ENCODE data around the gene APOOL. TPM values are rescaled to one million over a fixed set of nuclear protein-coding genes. Genes with fewer than 3 reads are reported as not detected.
A peak's percentile ranks its signal among the peaks of the same experiment; 100 is the strongest.

APOOL gene
- total RNA-seq, 1 donor from 2014 or later: 21.4 TPM

DNA sequence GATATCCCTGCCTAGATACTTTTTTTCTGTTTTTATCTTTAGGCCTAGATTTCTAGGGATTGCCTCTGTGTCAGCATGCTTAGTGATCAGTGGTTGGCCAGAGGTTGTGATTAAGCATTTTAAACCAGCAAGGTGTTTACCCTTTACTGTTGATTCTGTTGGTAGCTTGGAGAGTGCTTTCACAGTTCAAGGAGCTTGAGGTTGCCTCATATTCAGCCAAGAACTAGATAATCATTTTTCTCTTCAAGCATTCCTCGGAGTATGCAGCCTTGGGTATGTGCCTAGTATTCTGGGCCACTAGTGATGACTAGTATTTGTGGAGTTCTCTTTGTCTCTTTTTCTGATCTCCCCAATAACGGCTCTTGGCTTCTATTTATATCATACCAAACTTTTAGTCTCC is 20.4 kb downstream of the APOOL start:
- H3K36me3 ChIP-seq: no peaks in the 10 kb centered on the region
- TF ChIP-seq, protein P1, sequence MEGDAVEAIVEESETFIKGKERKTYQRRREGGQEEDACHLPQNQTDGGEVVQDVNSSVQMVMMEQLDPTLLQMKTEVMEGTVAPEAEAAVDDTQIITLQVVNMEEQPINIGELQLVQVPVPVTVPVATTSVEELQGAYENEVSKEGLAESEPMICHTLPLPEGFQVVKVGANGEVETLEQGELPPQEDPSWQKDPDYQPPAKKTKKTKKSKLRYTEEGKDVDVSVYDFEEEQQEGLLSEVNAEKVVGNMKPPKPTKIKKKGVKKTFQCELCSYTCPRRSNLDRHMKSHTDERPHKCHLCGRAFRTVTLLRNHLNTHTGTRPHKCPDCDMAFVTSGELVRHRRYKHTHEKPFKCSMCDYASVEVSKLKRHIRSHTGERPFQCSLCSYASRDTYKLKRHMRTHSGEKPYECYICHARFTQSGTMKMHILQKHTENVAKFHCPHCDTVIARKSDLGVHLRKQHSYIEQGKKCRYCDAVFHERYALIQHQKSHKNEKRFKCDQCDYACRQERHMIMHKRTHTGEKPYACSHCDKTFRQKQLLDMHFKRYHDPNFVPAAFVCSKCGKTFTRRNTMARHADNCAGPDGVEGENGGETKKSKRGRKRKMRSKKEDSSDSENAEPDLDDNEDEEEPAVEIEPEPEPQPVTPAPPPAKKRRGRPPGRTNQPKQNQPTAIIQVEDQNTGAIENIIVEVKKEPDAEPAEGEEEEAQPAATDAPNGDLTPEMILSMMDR (IDR thresholded peaks at IDR 0.05): no peak
- intact Hi-C loops (cut with DNase I): no loop called here
- H3K27me3 ChIP-seq: no peaks in the 10 kb centered on the region
- H3K9me3 ChIP-seq: no peaks in the 10 kb centered on the region
- no peak for DNase-seq
- ATAC-seq: peak; percentile 74
- no peak overlapping the region for H3K4me3 ChIP-seq
- H3K4me1 ChIP-seq: no peaks in the 10 kb centered on the region
- H3K27ac ChIP-seq: no peak overlapping the region

DNA sequence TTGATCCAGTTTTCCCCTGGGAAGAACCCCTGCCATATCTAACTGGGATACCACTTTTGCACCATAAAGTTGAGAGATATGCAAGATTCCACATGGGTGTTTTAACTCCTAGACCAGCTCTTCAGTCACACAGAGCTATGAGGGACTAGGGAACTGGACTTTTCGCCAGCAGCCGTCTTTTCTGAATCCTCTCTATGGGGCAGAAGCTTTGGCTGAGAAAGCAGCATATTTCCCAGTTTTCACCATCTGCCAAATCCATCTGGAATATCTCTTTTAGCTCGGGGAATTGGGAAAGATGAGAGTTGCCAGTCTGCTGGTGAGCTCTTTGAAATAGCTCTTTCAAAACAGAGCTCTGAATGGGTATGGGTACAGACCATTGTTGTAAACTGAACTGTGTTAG is 20.9 kb downstream of the APOOL start:
- ATAC-seq: no peak
- Histone ChIP-seq H3K9me3 (no peaks in the 10 kb centered on the region), H3K36me3 (no peaks in the 10 kb centered on the region), H3K4me1 (no peaks in the 10 kb centered on the region), H3K4me3 (no peak overlapping the region), H3K27ac (no peak overlapping the region), H3K27me3 (no peaks in the 10 kb centered on the region)
- TF ChIP-seq, protein P1 (IDR thresholded peaks at IDR 0.05): no peak
- DNase-seq: no peak
- intact Hi-C loops (cut with DNase I): no loop called here

DNA sequence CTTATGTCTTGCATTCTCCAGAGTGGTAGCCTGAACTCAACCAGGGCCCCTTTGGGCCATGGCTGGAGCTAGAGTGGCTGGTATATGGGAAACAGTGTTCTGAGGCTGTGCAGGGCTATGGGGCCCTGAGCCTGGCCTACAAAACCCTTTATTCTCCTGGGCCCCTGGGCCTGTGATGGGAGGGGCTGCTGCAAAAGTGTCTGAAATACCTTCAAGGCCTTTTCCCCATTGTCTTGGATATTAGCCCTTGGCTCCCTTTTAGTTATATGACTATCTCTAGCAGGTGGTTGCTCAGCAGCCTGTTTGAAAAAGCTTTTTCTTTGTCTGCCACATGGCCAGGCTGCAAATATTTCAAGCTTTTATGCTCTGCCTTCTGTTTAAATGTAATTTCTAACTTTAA is 22.5 kb downstream of the APOOL start:
- TF ChIP-seq, protein P1 (IDR thresholded peaks at IDR 0.05): no peak
- Histone ChIP-seq H3K4me1 (no peaks in the 10 kb centered on the region), H3K4me3 (no peak overlapping the region), H3K27me3 (no peaks in the 10 kb centered on the region), H3K9me3 (no peaks in the 10 kb centered on the region), H3K36me3 (no peaks in the 10 kb centered on the region), H3K27ac (no peak overlapping the region)
- intact Hi-C loops (cut with DNase I): no loop called here
- DNase-seq: no peak
- no peak for ATAC-seq

DNA sequence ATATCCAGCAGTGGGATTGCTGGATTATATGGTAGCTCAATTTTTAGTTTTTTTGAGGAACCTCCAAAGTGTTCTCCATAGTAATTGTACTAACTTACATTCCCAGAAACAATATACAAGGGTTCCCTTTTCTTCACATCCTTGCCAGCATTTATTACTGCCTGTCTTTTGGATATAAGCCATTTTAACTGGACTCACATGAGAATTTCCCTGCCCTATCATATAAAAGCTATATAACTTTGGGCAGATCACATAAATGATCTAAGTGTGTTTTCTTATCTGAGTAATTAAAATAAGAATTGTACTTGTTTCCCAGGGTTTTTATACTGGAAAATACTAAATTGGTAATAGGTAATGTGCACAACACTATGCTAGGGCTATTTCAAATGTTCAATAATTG is 25.4 kb downstream of the APOOL start:
- DNase-seq (no peak), ATAC-seq (no peak)
- H3K36me3 ChIP-seq: no peaks in the 10 kb centered on the region
- no peaks in the 10 kb centered on the region for H3K27me3 ChIP-seq
- H3K4me3 ChIP-seq: no peak overlapping the region
- no peaks in the 10 kb centered on the region for H3K4me1 ChIP-seq
- TF ChIP-seq, protein P1 (IDR thresholded peaks at IDR 0.05): no peak
- no peak overlapping the region for H3K27ac ChIP-seq
- intact Hi-C loops (cut with DNase I): no loop called here
- no peaks in the 10 kb centered on the region for H3K9me3 ChIP-seq

DNA sequence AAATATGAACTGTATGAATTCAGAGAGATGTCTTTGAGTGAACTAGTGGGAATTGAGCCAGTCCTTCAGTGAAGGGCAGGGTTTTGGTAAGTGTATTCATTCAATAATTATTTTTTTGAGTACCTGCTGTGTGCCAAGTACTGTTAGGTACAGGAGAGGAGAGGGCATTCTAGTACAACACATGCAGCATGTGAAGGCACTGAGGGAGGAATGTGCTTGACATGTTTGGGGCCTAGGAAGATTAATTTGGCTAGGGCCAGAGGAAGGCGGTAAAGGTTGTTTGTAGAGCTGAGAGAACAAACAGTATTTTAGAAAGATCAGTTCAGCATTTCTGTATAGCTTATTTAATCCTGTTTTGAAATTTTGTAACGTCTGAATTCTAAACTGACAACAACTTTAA is 27.8 kb downstream of the APOOL start:
- Histone ChIP-seq H3K27me3 (no peaks in the 10 kb centered on the region), H3K4me3 (no peak overlapping the region), H3K36me3 (no peaks in the 10 kb centered on the region), H3K27ac (no peak overlapping the region), H3K9me3 (no peaks in the 10 kb centered on the region), H3K4me1 (no peaks in the 10 kb centered on the region)
- TF ChIP-seq, protein P1 (IDR thresholded peaks at IDR 0.05): no peak
- intact Hi-C loops (cut with DNase I): no loop called here
- no peak for DNase-seq
- peak; percentile 67 for ATAC-seq

DNA sequence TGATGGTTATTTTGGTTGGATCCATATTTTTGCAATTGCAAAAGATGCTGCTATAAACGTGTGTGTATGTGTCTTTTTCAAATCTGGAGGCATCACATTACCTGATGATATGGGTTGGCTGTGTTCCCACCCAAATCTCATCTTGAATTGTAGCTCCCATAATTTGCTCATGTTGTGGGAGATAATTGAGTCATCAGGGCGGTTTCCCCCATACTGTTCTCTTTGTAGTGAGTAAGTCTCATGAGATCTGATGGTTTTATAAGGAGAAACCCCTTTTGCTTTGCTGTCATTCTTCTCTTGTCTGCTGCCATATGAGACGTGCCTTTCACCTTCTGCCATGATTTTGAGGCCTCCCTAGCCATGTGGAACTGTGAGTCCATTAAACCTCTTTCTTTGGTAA is 33.4 kb downstream of the APOOL start:
- ATAC-seq (no peak), DNase-seq (no peak)
- TF ChIP-seq, protein P1 (IDR thresholded peaks at IDR 0.05): no peak
- Histone ChIP-seq H3K36me3 (no peaks in the 10 kb centered on the region), H3K27ac (no peak overlapping the region), H3K4me3 (no peak overlapping the region), H3K27me3 (no peaks in the 10 kb centered on the region), H3K4me1 (no peaks in the 10 kb centered on the region), H3K9me3 (no peaks in the 10 kb centered on the region)
- intact Hi-C loops (cut with DNase I): no loop called here

Data from upper lobe of right lung (tissue), 1 donor.